Measurements from ENCODE around the gene NATD1.
A peak's percentile ranks its signal among the peaks of the same experiment; 100 is the strongest.

The NATD1 gene

DNA sequence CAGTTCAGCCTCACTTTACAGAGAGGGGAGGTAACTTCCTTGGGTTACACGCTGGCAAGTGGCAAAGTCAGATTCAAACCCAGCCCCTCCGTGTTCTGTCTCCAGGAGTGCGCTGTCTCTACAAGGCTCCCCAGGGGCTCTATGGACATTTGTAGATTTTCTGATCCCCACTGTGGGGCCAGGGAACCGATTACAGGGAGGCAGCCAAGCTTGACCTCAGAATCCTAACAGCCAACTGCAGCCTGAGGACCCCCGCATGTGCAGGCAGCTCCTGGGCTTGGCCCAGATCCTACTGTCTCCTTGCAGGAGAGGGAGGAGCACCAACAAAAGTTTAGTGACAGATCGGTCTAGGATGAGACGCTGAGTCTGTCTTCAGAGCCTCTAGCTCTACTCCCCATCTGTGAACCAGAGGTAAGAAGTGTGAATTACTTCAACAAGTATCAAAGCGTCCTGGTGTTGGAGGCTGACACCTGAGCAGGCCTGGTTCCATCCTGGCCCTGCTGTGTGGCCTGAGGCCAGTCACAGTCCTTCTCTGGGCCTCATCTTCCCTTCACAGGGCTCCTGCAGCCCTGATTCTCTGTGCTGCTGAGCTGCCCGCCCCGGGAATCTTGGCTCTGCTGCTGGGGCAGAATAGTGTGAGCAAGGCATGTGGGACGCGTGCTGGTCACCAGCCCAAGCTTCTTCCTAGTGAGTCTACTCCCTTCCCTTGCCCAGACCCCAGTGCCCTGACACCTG lies 9.2 kb upstream of the NATD1 start:
- TF ChIP-seq, protein P1, sequence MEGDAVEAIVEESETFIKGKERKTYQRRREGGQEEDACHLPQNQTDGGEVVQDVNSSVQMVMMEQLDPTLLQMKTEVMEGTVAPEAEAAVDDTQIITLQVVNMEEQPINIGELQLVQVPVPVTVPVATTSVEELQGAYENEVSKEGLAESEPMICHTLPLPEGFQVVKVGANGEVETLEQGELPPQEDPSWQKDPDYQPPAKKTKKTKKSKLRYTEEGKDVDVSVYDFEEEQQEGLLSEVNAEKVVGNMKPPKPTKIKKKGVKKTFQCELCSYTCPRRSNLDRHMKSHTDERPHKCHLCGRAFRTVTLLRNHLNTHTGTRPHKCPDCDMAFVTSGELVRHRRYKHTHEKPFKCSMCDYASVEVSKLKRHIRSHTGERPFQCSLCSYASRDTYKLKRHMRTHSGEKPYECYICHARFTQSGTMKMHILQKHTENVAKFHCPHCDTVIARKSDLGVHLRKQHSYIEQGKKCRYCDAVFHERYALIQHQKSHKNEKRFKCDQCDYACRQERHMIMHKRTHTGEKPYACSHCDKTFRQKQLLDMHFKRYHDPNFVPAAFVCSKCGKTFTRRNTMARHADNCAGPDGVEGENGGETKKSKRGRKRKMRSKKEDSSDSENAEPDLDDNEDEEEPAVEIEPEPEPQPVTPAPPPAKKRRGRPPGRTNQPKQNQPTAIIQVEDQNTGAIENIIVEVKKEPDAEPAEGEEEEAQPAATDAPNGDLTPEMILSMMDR (IDR thresholded peaks at IDR 0.05; ENCODE audit: borderline replicate concordance, insufficient read depth, low read depth, low read length) = no peak
- no peak overlapping the region for H3K4me3 ChIP-seq (ENCODE audit: low read depth, low read length)

DNA sequence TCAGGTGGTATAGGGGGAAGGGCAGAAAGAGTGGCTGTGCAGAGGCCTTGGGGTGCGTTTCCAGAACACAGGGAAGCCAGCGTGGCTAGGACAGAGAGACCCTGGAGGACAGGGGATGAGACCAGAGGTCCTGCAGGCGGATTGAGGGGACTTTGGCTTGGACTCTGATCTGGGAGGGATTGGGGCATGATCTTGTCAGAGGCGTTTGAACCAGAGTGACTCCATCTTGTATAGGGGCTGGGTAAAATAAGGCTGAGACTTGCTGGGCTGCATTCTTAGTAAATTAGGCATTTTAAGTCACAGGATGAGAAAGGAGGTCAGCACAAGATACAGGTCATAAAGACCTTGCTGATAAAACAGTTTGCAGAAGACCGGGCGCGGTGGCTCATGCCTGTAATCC lies 5.4 kb upstream of the NATD1 start:
- H3K4me3 ChIP-seq (ENCODE audit: low read depth, low read length) = no peak overlapping the region
- TF ChIP-seq, protein P1 (IDR thresholded peaks at IDR 0.05; ENCODE audit: borderline replicate concordance, insufficient read depth, low read depth, low read length) = no peak

DNA sequence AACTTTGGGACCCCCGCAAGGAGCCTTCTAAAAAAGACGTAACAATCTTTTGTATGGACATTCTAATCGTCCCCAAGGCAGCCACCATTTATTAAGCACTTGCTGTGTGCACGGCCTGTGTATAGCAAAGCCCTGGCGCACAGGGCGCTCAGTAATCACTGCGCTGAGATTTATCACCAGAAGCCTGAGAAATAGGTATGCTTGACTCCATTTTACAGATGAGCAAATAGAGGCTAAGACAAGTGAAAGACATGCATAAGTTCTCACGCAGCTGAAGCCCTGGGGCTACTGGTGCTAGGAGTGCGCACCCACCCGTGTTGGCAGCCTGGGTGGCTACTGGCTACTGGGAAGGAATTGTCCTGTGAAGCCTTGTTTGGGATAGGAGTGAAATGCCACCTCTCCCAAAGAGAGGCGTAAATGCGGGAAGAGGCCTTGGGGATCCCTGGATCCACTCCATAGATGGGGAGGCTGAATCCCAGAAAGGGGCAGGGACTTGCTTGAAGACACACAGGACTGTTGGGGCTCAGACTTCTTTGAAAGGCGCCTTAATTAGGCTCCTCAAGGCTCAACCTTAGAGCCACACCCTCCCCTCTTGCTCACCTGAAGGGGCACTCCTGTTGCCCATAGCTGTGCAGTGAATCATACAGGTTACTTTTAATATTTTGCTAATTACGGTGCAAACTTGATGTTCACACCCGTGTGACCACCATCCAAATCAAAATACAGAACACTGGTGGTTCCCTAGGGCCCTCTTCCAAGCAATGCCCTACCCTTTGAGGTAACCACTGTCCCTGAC lies 634 bp upstream of the NATD1 start:
- H3K4me3 ChIP-seq (ENCODE audit: low read depth, low read length) = peak overlapping the region; percentile 45
- TF ChIP-seq, protein P1 (IDR thresholded peaks at IDR 0.05; ENCODE audit: borderline replicate concordance, insufficient read depth, low read depth, low read length) = no peak

DNA sequence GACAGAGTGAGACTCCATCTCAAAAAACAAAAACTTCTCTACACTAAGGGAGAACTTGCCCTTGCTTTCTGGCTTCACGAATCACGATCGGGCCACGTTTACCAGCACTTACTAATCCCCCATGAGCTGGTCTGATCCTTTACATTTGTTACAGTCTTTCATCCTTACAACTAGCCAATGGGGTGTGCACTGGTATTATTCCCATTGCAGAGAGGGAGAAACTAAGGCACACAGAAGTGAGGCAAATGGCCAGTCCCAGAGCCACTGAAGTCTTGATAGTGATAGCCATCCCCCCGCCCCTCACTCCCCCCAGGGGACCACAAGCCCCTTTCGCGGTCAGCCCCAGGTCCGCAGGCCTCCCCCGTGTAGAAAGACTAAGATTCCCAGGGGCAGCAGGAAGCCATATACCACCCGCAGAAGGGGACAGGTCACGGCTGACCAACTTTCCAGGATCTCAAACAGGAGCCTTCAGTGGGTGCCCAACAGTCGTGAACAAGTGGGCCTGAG lies 868 bp downstream of the NATD1 start:
- TF ChIP-seq, protein P1 (IDR thresholded peaks at IDR 0.05; ENCODE audit: borderline replicate concordance, insufficient read depth, low read depth, low read length) = no peak
- H3K4me3 ChIP-seq (ENCODE audit: low read depth, low read length) = peak overlapping the region; percentile 45

DNA sequence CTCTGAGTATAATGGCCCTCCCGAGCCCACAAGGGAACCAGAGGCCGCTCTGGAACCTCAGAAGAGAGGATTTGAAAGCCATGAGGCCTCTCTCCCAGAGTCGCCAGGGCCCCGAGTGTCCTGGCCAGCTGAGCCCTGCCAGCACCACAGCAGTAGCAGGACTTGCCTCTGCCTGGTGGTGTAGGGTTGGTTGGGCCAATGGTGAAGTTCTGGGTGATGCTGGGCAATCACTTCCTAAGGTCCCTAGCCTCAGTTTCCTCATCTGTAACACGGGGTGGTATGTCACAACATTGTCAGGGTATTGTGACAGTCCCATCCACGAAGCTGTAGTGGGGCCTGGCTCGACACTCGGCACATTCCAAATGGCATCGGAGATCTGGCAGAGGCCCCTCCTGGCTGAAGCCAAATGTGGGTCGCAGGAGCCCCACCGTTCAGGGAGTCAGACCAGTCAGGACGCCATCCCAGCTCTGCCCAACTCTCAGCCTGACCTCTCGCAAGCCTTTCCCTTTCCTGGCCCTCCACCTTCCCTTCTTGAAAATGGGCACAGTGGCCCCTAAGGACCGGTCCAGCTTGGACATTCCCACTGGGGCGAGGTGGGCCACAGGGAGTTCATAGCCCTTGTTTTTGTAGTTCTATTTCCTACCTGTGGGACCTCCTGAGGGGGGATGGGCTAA lies 1.7 kb downstream of the NATD1 start:
- TF ChIP-seq, protein P1 (IDR thresholded peaks at IDR 0.05; ENCODE audit: borderline replicate concordance, insufficient read depth, low read depth, low read length) = no peak
- H3K4me3 ChIP-seq (ENCODE audit: low read depth, low read length) = no peak overlapping the region

DNA sequence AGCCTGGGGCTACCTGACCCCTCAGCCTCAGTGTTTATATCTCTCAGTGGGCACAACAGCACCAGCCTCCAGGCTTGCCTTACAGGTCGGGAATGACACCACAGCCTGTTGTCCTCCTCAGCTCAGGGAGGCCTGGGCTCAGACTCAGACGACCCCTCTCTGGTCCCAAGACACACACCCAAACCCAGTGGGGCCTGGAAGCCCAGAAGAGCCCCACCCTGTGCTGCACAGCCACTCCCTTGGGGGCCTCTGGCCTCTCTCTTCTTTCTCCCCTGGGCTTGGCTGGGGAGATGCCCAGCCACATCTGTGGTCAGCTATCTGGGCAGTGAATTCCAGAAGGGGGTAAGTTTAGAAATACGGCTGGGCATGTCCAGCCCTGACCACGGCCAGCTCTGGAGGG lies 2.4 kb downstream of the NATD1 start:
- TF ChIP-seq, protein P1 (IDR thresholded peaks at IDR 0.05; ENCODE audit: borderline replicate concordance, insufficient read depth, low read depth, low read length) = no peak
- no peak overlapping the region for H3K4me3 ChIP-seq (ENCODE audit: low read depth, low read length)

Measured in GM12875 (cell line).